HFF-Myc (cell line): ENCODE measurements around the gene SMAD3.

ENCODE experiments used
- DNase-seq: peaks from one replicate; pipeline ENCODE4 v3.0.0-alpha.2; 2011; ENCODE audit warnings: low read depth; ENCODE audit errors: extremely low read depth
- H3K4me3 ChIP-seq: replicated peaks from 2 replicates; pipeline ENCODE4 v1.5.1; 2011; ENCODE audit warnings: low read depth, mild to moderate bottlenecking, control low read depth, low read length
- TF ChIP-seq, protein P1 (sequence below): IDR thresholded peaks from 2 replicates; pipeline ENCODE4 v1.5.1; 2012; ENCODE audit warnings: mild to moderate bottlenecking, low read depth, low read length, control low read depth; ENCODE audit errors: missing control alignments

The SMAD3 gene

DNA sequence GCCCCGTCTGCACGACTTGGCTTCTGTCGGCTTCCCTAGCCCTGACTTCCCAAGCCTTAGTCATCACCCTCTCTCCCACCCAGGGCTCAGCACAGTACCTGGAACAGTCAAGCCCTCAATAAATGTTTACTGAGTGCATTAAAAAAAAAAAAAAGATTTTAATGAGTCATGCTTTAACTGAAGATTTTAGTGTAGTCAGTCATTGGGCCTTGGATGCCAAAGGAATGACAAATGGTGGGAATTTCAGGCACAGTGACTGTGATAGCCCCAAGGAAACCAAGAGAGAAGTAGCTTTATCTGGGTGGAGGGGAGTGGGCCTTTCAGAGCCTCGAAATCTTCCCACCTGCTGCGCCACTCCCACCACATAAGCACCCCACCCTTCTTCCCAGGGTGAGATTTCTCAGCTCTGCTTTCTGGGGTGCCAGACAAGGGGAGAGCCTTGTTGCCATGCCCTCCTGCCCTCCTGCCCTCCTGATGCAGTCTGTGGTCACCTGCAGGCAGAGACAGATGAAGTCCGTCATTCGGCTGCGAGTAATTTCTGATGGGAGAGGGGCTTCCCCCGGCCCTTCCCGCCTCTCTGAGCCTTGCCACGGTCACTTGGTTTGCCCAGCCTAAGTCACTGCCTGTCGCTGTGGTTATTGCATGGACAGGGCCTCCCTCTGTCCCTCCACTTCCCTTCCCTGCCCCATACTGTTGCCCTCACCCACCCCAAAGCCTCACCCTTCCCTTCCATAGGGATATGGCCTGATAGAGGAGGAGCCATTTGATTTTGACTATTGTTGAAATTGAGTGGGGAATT lies 41.8 kb downstream of the SMAD3 start:
- peak; percentile 92 for DNase-seq
- no peak overlapping the region for H3K4me3 ChIP-seq
- TF ChIP-seq, protein P1, sequence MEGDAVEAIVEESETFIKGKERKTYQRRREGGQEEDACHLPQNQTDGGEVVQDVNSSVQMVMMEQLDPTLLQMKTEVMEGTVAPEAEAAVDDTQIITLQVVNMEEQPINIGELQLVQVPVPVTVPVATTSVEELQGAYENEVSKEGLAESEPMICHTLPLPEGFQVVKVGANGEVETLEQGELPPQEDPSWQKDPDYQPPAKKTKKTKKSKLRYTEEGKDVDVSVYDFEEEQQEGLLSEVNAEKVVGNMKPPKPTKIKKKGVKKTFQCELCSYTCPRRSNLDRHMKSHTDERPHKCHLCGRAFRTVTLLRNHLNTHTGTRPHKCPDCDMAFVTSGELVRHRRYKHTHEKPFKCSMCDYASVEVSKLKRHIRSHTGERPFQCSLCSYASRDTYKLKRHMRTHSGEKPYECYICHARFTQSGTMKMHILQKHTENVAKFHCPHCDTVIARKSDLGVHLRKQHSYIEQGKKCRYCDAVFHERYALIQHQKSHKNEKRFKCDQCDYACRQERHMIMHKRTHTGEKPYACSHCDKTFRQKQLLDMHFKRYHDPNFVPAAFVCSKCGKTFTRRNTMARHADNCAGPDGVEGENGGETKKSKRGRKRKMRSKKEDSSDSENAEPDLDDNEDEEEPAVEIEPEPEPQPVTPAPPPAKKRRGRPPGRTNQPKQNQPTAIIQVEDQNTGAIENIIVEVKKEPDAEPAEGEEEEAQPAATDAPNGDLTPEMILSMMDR: no peak

GRCh38 chr15:67108122-67108961 lies 42.9 kb downstream of the SMAD3 start:
- H3K4me3 ChIP-seq: no peak overlapping the region
- DNase-seq: no peak
- TF ChIP-seq, protein P1: no peak

DNA sequence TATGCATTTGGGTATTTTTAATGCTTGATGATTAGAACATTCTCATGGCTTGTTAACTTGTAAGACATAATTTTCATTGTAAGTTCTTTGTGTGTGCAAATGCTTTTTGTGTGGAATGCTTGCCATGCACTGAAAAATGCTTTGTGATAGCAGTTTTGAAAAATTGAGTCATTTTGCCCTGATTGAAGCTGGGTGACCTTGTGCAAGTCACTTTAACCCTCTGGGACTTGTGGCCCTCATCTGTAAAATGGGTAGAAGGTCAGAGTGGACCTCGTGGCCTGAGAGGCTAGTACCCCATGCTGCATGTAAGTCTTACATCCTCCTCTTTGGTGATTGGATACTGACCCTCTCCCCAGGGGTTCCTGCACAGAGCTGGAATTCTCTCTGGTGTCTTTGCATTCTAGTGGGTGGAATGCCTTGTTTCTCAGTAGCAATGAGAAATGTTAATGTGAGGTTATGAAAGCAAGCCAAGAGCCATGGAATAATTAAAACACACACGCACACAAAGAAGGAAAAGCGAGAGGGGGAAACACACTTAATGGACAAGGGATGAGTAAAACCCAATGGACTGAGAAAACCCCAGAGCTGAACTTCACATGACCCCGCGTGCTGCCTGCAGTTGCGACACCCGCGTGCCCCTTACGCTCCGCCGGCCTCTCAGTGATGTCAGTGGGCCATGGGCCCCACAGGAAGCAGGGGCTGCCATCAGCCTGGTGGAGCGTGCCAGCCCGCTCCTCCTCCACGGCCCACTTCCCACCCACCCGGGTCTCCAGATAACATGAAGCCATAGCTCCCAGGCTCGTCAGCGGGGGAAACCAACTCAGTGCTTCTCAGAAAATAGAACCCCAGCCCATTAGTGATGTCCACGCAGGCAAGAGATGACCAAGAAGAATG lies 44.0 kb downstream of the SMAD3 start:
- no peak overlapping the region for H3K4me3 ChIP-seq
- TF ChIP-seq, protein P1: no peak
- DNase-seq: peak; percentile 76

DNA sequence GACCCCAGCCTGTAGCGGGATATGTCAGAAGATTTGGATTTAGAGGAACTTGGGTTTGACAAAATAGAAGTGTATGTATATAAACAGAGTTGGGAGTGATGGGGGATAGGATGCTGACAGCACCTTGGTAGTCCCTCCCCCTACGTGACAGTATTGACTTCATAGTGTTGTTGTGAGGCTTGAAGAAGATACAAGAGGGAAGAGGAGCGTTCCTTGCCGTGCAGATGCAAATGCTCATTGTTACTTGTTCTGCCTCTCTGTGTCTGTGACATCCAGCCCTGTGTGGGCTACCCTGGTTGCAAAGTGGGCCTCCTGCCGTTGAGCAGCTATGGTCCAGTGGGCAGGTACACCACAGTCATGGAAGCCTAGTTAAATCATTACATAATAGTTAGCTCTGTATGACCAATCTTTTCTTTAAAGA lies 45.0 kb downstream of the SMAD3 start:
- no peak for DNase-seq
- TF ChIP-seq, protein P1: no peak
- H3K4me3 ChIP-seq: no peak overlapping the region

DNA sequence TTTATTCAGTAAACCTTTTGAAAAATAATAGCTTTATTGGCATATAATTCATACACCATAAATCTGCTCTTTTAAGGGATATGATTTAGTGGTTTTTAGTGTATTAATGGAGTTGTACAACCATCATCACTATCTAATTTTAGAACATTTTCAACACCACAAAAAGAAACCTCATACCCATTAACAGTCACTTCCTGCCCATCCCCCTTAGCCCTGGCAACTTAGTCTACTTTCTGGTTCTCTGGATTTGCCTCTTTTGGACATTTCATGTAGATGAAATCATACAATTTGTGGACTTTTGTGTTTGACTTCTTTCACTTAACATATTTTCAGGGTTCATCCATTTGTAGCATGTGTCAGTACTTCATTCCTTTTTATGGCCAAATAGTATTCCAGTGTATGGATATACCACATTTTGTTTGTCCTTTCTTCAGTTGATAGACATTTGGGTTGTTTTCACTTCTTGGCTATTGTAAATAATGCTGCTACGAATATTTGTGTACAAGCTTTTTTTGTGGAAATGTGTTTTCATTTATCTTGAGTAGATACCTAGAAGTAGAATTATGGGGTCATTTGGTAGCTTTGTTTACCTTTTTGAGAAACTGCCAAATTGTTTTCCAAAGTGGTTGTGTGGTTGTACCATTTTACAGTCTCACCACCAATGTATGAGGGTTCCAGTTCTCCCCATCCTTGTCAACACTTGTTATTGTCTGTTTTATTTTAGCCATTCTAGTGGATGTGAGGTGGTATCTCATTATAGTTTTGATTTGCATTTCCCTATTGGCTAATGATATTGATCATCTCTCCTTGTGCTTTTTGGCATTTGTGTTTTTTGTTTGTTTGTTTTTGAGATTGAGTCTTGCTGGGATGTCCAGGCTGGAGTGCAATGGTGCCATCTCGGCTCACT lies 45.8 kb downstream of the SMAD3 start:
- DNase-seq: no peak
- no peak overlapping the region for H3K4me3 ChIP-seq
- TF ChIP-seq, protein P1: no peak

DNA sequence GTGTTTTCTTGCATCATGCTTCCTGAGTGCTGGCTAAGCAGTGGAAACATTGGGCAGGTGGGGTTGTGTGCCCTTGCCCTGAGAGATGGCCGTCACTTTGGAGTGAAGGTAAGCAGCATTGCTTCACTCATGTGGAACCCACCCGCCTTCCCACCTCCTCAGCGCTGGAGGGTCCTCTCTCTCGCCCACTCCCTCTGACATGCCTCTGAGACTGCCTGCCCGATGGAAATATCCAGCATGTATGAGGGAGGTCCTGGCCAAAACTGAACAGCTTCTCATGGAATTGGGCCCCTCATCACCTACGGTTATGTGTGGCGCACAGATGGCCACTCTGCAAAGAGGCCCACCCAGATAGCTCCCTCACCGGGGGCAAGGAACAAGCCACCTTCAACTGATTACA lies 48.6 kb downstream of the SMAD3 start:
- DNase-seq: no peak
- H3K4me3 ChIP-seq: no peak overlapping the region
- TF ChIP-seq, protein P1: no peak
